Measurements from ENCODE around the gene TBC1D14. TPM values are rescaled to one million over a fixed set of nuclear protein-coding genes. Genes with fewer than 3 reads are reported as not detected.

TBC1D14 gene
- total and polyA plus RNA-seq, 9 of the 15 experiments (the other 6 are each of a cell fraction or from before 2014, with no cell fraction given): 2.1 to 59.6 (median 44.8) TPM

DNA sequence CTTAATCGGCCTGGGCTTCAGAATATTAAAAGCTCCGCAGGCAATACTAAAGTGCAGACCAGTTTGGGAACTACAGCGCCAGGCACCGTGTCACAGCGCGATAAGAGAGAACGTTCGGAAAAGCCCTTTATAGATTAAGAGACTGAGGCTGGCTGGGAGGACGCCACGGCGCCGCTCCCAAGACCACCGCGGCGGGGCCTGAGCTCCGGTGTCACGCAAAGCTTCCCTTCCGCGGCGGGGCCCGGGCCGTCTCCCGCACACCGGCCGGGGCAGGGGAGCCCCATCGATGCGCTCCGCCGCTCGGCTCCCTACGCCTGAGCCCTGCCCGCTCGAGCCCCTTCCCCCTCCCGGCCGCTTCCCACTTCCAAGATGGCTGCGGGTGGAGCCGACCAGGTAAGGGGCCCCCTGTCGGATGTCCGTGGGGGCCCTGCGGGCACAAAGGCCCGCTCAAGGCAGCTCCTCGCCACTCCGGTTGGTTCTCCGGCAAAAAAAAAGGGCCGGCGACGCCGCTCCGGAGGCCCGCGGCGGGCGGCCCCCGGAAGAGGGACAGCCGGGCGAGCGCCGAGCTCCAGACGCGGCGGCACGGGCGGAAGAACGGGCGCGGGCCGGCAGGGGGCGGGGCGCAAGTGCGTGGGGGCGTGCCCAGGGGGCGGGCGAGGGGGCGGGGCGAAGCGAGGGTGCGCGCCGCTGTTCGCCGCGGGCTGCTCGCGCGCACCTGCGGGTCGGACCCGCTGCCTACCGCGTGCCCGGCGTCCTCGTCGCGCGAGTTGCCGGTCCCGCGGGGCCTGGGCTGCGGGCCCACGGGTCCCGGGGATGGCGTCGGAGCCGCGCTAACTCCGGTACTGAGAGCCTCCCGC lies at the start of gene TBC1D14 (continued):
- TF ChIP-seq ZNF639 (CRISPR knock-in tag; conservative IDR thresholded peaks at IDR 0.05 in 1 of 2, IDR thresholded peaks at IDR 0.05 in 1 of 2): peak in 1 of 2 experiments; percentile 94; a peak in 2 of 4 replicates
- no peak for TF ChIP-seq SIRT6 (IDR thresholded peaks at IDR 0.05; ENCODE audit: low read depth, low read length)
- no peak for TF ChIP-seq NBN (IDR thresholded peaks at IDR 0.05; ENCODE audit: low read depth)
- TF ChIP-seq SRSF1 (IDR thresholded peaks at IDR 0.05; ENCODE audit: low read depth, low read length): no peak
- peak; percentile 77 for TF ChIP-seq ETV1 (tag; conservative IDR thresholded peaks at IDR 0.05; ENCODE audit: low read depth)
- no peak for TF ChIP-seq CBX8 (IDR thresholded peaks at IDR 0.05; ENCODE audit: borderline replicate concordance, extremely low read depth, low read depth, low read length, poor library complexity, severe bottlenecking)
- TF ChIP-seq PCBP1 (IDR thresholded peaks at IDR 0.05; ENCODE audit: low read depth, low read length, poor library complexity, severe bottlenecking): peak; percentile 93
- no peak for TF ChIP-seq BCL6 (CRISPR knock-in tag; IDR thresholded peaks at IDR 0.05)
- peak; percentile 92 for TF ChIP-seq GABPA (tag; conservative IDR thresholded peaks at IDR 0.05; ENCODE audit: low read depth)
- TF ChIP-seq KDM2B (CRISPR knock-in tag; IDR thresholded peaks at IDR 0.05): peak; percentile 47
- no peak for TF ChIP-seq MTA1 (IDR thresholded peaks at IDR 0.05; ENCODE audit: borderline replicate concordance)
- TF ChIP-seq HMBOX1 (IDR thresholded peaks at IDR 0.05): no peak
- TF ChIP-seq SAP30 (IDR thresholded peaks at IDR 0.05; ENCODE audit: borderline replicate concordance, insufficient read depth, low read depth, low read length, poor library complexity, severe bottlenecking): peak; percentile 53
- peak; percentile 13 for TF ChIP-seq MEIS2 (IDR thresholded peaks at IDR 0.05; ENCODE audit: partially characterized antibody)
- no peak for TF ChIP-seq ATF1 (CRISPR knock-in tag; IDR thresholded peaks at IDR 0.05)
- peak; percentile 87 for TF ChIP-seq ATF1 (tag; IDR thresholded peaks at IDR 0.05)
- no peak for TF ChIP-seq ZFP30 (CRISPR knock-in tag; IDR thresholded peaks at IDR 0.05; ENCODE audit: borderline replicate concordance)
- no peak for TF ChIP-seq POLR3G (IDR thresholded peaks at IDR 0.05; ENCODE audit: extremely low read depth, insufficient read length, insufficient replicate concordance)
- no peak for TF ChIP-seq ZNF780A (CRISPR knock-in tag; IDR thresholded peaks at IDR 0.05)
- peak; percentile 67 for TF ChIP-seq SP1 (CRISPR knock-in tag; IDR thresholded peaks at IDR 0.05)
- TF ChIP-seq, protein P1, sequence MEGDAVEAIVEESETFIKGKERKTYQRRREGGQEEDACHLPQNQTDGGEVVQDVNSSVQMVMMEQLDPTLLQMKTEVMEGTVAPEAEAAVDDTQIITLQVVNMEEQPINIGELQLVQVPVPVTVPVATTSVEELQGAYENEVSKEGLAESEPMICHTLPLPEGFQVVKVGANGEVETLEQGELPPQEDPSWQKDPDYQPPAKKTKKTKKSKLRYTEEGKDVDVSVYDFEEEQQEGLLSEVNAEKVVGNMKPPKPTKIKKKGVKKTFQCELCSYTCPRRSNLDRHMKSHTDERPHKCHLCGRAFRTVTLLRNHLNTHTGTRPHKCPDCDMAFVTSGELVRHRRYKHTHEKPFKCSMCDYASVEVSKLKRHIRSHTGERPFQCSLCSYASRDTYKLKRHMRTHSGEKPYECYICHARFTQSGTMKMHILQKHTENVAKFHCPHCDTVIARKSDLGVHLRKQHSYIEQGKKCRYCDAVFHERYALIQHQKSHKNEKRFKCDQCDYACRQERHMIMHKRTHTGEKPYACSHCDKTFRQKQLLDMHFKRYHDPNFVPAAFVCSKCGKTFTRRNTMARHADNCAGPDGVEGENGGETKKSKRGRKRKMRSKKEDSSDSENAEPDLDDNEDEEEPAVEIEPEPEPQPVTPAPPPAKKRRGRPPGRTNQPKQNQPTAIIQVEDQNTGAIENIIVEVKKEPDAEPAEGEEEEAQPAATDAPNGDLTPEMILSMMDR (IDR thresholded peaks at IDR 0.05 in 2 of 3, conservative IDR thresholded peaks at IDR 0.05 in 1 of 3; ENCODE audit: insufficient read depth in 2 of 3, low read depth in 1 of 3, low read length in 3 of 3): 0 out of 6 replicates have a peak, but pooled peaks of 2 of the 3 experiments have one; percentile 19 to 23
- no peak for TF ChIP-seq MTF1 (CRISPR knock-in tag; IDR thresholded peaks at IDR 0.05; ENCODE audit: borderline replicate concordance)
- 0 out of 2 replicates have a peak, but pooled peaks have one; percentile 28 for TF ChIP-seq SOX6 (IDR thresholded peaks at IDR 0.05)

Data from K562 (cell line).